ENCODE results near the gene ANKRD42.

ANKRD42 gene

GRCh38 chr11:83285771-83286528, 92.4 kb downstream of the ANKRD42 start, which contains the start of gene CCDC90B:
TSS of gene CCDC90B (minus strand) at chr11:83286367. CDS start at chr11:83285972, 395 bp downstream.
- Histone ChIP-seq H3K4me3 (ENCODE audit: insufficient read depth in 1 of 2, low read depth in 1 of 2, low read length in 2 of 2) (peak within 1 kb of the TSS; percentile 79 to 88), H3K14ac (ENCODE audit: low read length in 2 of 2) (peak within 1 kb of the TSS in 1 of 2 experiments; percentile 96), H3K9me3 (ENCODE audit: control insufficient read depth, low read length) (no peaks in the 10 kb centered on the region), H2BK15ac (ENCODE audit: low read depth, poor library complexity, severe bottlenecking) (peak within 1 kb of the TSS; percentile 95), H4K91ac (ENCODE audit: low read length) (peak within 1 kb of the TSS; percentile 99), H3K36me3 (ENCODE audit: control insufficient read depth in 1 of 2, insufficient read depth in 2 of 2, low read depth in 1 of 2, low read length in 2 of 2) (peaks cover 4 to 5% of the 10 kb centered on the region in 2 experiments), H3K27ac (ENCODE audit: low read length, poor library complexity, severe bottlenecking) (peak within 1 kb of the TSS; percentile 95), H3K9ac (ENCODE audit: low read length) (peak within 1 kb of the TSS; percentile 99), H3K23ac (ENCODE audit: low read length in 2 of 2) (peak within 1 kb of the TSS in 1 of 2 experiments; percentile 91), H2AK5ac (ENCODE audit: low read length, severe bottlenecking) (peak within 1 kb of the TSS; percentile 38), H2BK12ac (ENCODE audit: low read length in 2 of 2) (no peak within 1 kb of the TSS), H4K8ac (ENCODE audit: low read length) (peak within 1 kb of the TSS; percentile 99), H3K79me1 (replicated peaks; ENCODE audit: low read length, poor library complexity, severe bottlenecking) (peaks cover 3% of the 10 kb centered on the region), H3K27me3 (ENCODE audit: control insufficient read depth in 1 of 2, insufficient read depth in 1 of 2, low read length in 2 of 2) (no peaks in the 10 kb centered on the region), H2AFZ (ENCODE audit: low read depth, low read length) (peak within 1 kb of the TSS; percentile 94), H3K4me1 (ENCODE audit: control insufficient read depth, insufficient read depth, low read depth, low read length) (peaks cover 3% of the 10 kb centered on the region), H3K18ac (ENCODE audit: low read depth in 1 of 2, low read length in 2 of 2) (peak within 1 kb of the TSS; percentile 98 to 99), H2BK120ac (ENCODE audit: low read depth, low read length) (peak within 1 kb of the TSS; percentile 96), H3K4ac (ENCODE audit: low read depth in 1 of 2, low read length in 2 of 2) (peak within 1 kb of the TSS; percentile 94 to 97), H3K4me2 (ENCODE audit: low read length, poor library complexity, severe bottlenecking) (peak within 1 kb of the TSS; percentile 60), H2BK5ac (ENCODE audit: low read depth, low read length, poor library complexity, severe bottlenecking) (peak within 1 kb of the TSS; percentile 81)
- peak; percentile 98 for DNase-seq
- under 1% methylated on average over 55 of the region's 55 CpGs for WGBS

- H3K14ac ChIP-seq (ENCODE audit: low read length in 2 of 2), result no peak overlapping the region
- 100% methylated on average over 5 of the region's 6 CpGs for WGBS
- peak overlapping the region; percentile 40 for H2BK15ac ChIP-seq (ENCODE audit: low read depth, poor library complexity, severe bottlenecking)
- no peak overlapping the region for H3K18ac ChIP-seq (ENCODE audit: low read depth in 1 of 2, low read length in 2 of 2)
- no peaks in the 10 kb centered on the region for H3K79me1 ChIP-seq (replicated peaks; ENCODE audit: low read length, poor library complexity, severe bottlenecking)
- no peak overlapping the region for H2BK5ac ChIP-seq (ENCODE audit: low read depth, low read length, poor library complexity, severe bottlenecking)
- no peak overlapping the region for H2AK5ac ChIP-seq (ENCODE audit: low read length, severe bottlenecking)
- no peak overlapping the region for H2AFZ ChIP-seq (ENCODE audit: low read depth, low read length)
- no peak overlapping the region for H3K27ac ChIP-seq (ENCODE audit: low read length, poor library complexity, severe bottlenecking)
- H3K4me1 ChIP-seq (ENCODE audit: control insufficient read depth, insufficient read depth, low read depth, low read length), result peaks cover 3% of the 10 kb centered on the region
- H3K23ac ChIP-seq (ENCODE audit: low read length in 2 of 2), result no peak overlapping the region
- H2BK12ac ChIP-seq (ENCODE audit: low read length in 2 of 2), result no peak overlapping the region
- no peak overlapping the region for H3K9ac ChIP-seq (ENCODE audit: low read length)
- no peak overlapping the region for H4K8ac ChIP-seq (ENCODE audit: low read length)
- no peak overlapping the region for H3K4me3 ChIP-seq (ENCODE audit: insufficient read depth in 1 of 2, low read depth in 1 of 2, low read length in 2 of 2)
- no peaks in the 10 kb centered on the region for H3K9me3 ChIP-seq (ENCODE audit: control insufficient read depth, low read length)
- H2BK120ac ChIP-seq (ENCODE audit: low read depth, low read length), result no peak overlapping the region
- no peak overlapping the region for H3K4me2 ChIP-seq (ENCODE audit: low read length, poor library complexity, severe bottlenecking)
- H3K4ac ChIP-seq (ENCODE audit: low read depth in 1 of 2, low read length in 2 of 2), result no peak overlapping the region
- DNase-seq, result no peak
- no peaks in the 10 kb centered on the region for H3K27me3 ChIP-seq (ENCODE audit: control insufficient read depth in 1 of 2, insufficient read depth in 1 of 2, low read length in 2 of 2)
- H4K91ac ChIP-seq (ENCODE audit: low read length), result no peak overlapping the region
- peaks cover 4 to 5% of the 10 kb centered on the region in 2 experiments for H3K36me3 ChIP-seq (ENCODE audit: control insufficient read depth in 1 of 2, insufficient read depth in 2 of 2, low read depth in 1 of 2, low read length in 2 of 2)
Observed at GRCh38 chr11:83287631-83288030, 94.1 kb downstream of the ANKRD42 start.

DNA sequence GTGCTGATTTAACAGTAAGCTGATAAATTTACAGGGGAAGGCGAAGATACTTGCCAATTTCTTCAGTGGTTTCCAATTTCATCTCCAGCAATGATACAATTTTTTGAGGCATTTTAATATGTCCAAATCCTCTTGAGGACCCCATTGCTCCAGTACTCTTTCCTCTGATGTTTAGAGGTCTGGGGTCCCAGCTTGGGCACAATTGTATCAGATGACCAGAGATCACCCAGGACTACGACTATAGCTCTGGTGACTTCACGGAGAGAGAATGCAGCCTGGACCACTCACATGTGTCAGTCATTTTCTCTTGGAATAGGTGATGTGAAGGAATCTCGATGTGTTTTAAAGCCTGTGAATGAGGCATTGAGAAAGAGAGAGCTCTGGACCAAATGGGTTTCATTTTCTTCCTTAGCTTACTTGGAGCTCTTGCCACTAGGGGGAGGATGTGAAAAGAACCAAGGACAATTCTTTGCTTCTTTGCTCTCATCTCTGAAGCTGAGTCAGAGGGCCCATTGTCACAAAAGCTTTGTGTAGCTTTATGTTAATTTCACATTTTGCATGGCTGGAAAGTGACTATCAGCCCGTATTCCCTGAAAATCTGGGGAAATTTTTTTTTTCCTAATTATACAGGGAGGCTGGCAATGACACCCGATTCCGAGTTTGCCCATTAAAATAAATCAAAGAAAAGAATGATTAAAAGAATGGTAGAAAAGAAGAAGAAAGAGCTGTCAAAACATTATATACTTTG, 99.4 kb downstream of the ANKRD42 start:
- Histone ChIP-seq H2BK5ac (ENCODE audit: low read depth, low read length, poor library complexity, severe bottlenecking) (no peak overlapping the region), H2AFZ (ENCODE audit: low read depth, low read length) (no peak overlapping the region), H2BK15ac (ENCODE audit: low read depth, poor library complexity, severe bottlenecking) (no peak overlapping the region), H3K4me3 (ENCODE audit: insufficient read depth in 1 of 2, low read depth in 1 of 2, low read length in 2 of 2) (peak overlapping the region in 1 of 2 experiments; percentile 25), H3K9ac (ENCODE audit: low read length) (peak overlapping the region; percentile 61), H2BK120ac (ENCODE audit: low read depth, low read length) (no peak overlapping the region), H3K4me2 (ENCODE audit: low read length, poor library complexity, severe bottlenecking) (no peak overlapping the region), H3K27ac (ENCODE audit: low read length, poor library complexity, severe bottlenecking) (no peak overlapping the region), H3K4ac (ENCODE audit: low read depth in 1 of 2, low read length in 2 of 2) (no peak overlapping the region), H3K9me3 (ENCODE audit: control insufficient read depth, low read length) (no peaks in the 10 kb centered on the region), H3K14ac (ENCODE audit: low read length in 2 of 2) (no peak overlapping the region), H3K4me1 (ENCODE audit: control insufficient read depth, insufficient read depth, low read depth, low read length) (no peaks in the 10 kb centered on the region), H3K36me3 (ENCODE audit: control insufficient read depth in 1 of 2, insufficient read depth in 2 of 2, low read depth in 1 of 2, low read length in 2 of 2) (no peaks in the 10 kb centered on the region), H4K91ac (ENCODE audit: low read length) (no peak overlapping the region), H4K8ac (ENCODE audit: low read length) (no peak overlapping the region), H3K27me3 (ENCODE audit: control insufficient read depth in 1 of 2, insufficient read depth in 1 of 2, low read length in 2 of 2) (peaks cover 2 to 15% of the 10 kb centered on the region in 2 experiments), H3K79me1 (replicated peaks; ENCODE audit: low read length, poor library complexity, severe bottlenecking) (no peaks in the 10 kb centered on the region), H3K18ac (ENCODE audit: low read depth in 1 of 2, low read length in 2 of 2) (no peak overlapping the region), H2AK5ac (ENCODE audit: low read length, severe bottlenecking) (no peak overlapping the region), H3K23ac (ENCODE audit: low read length in 2 of 2) (no peak overlapping the region), H2BK12ac (ENCODE audit: low read length in 2 of 2) (no peak overlapping the region)
- WGBS, result 43% methylated on average over 5 of the region's 7 CpGs
- peak; percentile 74 for DNase-seq

DNA sequence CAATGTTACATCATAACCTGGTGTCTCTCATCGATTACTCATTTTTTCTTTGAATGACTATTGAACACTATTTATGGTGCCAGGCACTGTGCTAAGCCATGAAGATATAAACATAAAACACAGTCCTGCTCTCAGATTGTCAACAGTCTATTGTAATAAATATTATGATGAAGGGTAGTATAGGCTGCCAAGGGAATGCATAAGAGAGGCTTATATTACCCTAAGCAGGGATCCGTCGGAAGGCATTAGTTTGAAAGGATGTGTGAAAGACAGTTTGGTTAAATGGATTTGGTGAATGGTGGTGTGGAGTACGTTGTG, 99.9 kb downstream of the ANKRD42 start:
- Histone ChIP-seq H4K91ac (ENCODE audit: low read length) (no peak overlapping the region), H3K36me3 (ENCODE audit: control insufficient read depth in 1 of 2, insufficient read depth in 2 of 2, low read depth in 1 of 2, low read length in 2 of 2) (no peaks in the 10 kb centered on the region), H3K23ac (ENCODE audit: low read length in 2 of 2) (no peak overlapping the region), H4K8ac (ENCODE audit: low read length) (no peak overlapping the region), H3K27me3 (ENCODE audit: control insufficient read depth in 1 of 2, insufficient read depth in 1 of 2, low read length in 2 of 2) (peaks cover 3 to 18% of the 10 kb centered on the region in 2 experiments), H2BK120ac (ENCODE audit: low read depth, low read length) (no peak overlapping the region), H3K18ac (ENCODE audit: low read depth in 1 of 2, low read length in 2 of 2) (no peak overlapping the region), H3K9me3 (ENCODE audit: control insufficient read depth, low read length) (no peaks in the 10 kb centered on the region), H3K4ac (ENCODE audit: low read depth in 1 of 2, low read length in 2 of 2) (no peak overlapping the region), H2BK15ac (ENCODE audit: low read depth, poor library complexity, severe bottlenecking) (no peak overlapping the region), H3K9ac (ENCODE audit: low read length) (no peak overlapping the region), H3K4me3 (ENCODE audit: insufficient read depth in 1 of 2, low read depth in 1 of 2, low read length in 2 of 2) (no peak overlapping the region), H2BK5ac (ENCODE audit: low read depth, low read length, poor library complexity, severe bottlenecking) (no peak overlapping the region), H3K27ac (ENCODE audit: low read length, poor library complexity, severe bottlenecking) (no peak overlapping the region), H2AK5ac (ENCODE audit: low read length, severe bottlenecking) (no peak overlapping the region), H3K14ac (ENCODE audit: low read length in 2 of 2) (no peak overlapping the region), H3K4me2 (ENCODE audit: low read length, poor library complexity, severe bottlenecking) (no peak overlapping the region), H2AFZ (ENCODE audit: low read depth, low read length) (no peak overlapping the region), H2BK12ac (ENCODE audit: low read length in 2 of 2) (no peak overlapping the region), H3K79me1 (replicated peaks; ENCODE audit: low read length, poor library complexity, severe bottlenecking) (no peaks in the 10 kb centered on the region), H3K4me1 (ENCODE audit: control insufficient read depth, insufficient read depth, low read depth, low read length) (no peaks in the 10 kb centered on the region)
- no peak for DNase-seq
- WGBS, result 91% methylated on average over 4 of the region's 4 CpGs
